ENCODE measurements around the gene IL4R.

Gene IL4R

GRCh38 chr16:27374221-27374803 lies 60.5 kb downstream of the IL4R start:
- H3K4me3 ChIP-seq (ENCODE audit: low read depth, low read length): peak overlapping the region; percentile 36
- TF ChIP-seq, protein P1, sequence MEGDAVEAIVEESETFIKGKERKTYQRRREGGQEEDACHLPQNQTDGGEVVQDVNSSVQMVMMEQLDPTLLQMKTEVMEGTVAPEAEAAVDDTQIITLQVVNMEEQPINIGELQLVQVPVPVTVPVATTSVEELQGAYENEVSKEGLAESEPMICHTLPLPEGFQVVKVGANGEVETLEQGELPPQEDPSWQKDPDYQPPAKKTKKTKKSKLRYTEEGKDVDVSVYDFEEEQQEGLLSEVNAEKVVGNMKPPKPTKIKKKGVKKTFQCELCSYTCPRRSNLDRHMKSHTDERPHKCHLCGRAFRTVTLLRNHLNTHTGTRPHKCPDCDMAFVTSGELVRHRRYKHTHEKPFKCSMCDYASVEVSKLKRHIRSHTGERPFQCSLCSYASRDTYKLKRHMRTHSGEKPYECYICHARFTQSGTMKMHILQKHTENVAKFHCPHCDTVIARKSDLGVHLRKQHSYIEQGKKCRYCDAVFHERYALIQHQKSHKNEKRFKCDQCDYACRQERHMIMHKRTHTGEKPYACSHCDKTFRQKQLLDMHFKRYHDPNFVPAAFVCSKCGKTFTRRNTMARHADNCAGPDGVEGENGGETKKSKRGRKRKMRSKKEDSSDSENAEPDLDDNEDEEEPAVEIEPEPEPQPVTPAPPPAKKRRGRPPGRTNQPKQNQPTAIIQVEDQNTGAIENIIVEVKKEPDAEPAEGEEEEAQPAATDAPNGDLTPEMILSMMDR (IDR thresholded peaks at IDR 0.05; ENCODE audit: borderline replicate concordance, insufficient read depth, low read depth, low read length): no peak

- TF ChIP-seq, protein P1 (IDR thresholded peaks at IDR 0.05; ENCODE audit: borderline replicate concordance, insufficient read depth, low read depth, low read length): peak; percentile 36; the same call in 1 of the 2 replicates
- H3K4me3 ChIP-seq (ENCODE audit: low read depth, low read length): peak overlapping the region; percentile 36
Observed at GRCh38 chr16:27374804-27375425, 61.1 kb downstream of the IL4R start.

- no peak overlapping the region for H3K4me3 ChIP-seq (ENCODE audit: low read depth, low read length)
- TF ChIP-seq, protein P1 (IDR thresholded peaks at IDR 0.05; ENCODE audit: borderline replicate concordance, insufficient read depth, low read depth, low read length): no peak
Observed at GRCh38 chr16:27377666-27378485, 64.1 kb downstream of the IL4R start.

DNA sequence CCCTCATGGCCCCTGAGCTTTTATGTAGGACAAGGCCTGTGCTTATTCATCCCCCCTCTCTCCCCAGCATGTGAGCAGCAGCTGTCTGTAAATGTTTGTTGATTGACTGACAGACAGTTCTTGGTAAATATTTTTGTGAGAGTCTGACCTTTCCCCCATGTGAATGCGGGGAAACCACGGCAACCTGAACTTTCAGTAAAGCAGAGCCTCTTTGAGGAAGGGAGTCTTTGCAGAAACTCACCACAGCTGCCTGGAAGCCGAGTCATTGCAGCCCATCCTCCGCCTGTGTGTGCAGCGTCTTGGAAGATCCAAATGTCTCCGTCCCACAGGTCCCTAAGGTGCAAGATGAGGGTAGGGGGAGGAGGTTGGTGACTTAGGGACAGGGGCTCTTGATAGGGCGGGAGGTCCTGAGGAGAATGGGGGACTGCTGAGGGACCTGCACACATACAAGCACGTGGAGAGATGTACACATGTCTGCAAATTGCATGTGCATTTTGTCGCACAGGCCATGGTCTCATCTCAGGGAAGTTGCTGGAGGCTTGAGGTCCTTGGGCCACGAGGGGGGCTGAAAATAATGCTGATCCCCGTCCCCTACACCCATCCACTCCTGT lies 65.2 kb downstream of the IL4R start:
- TF ChIP-seq, protein P1 (IDR thresholded peaks at IDR 0.05; ENCODE audit: borderline replicate concordance, insufficient read depth, low read depth, low read length): no peak
- no peak overlapping the region for H3K4me3 ChIP-seq (ENCODE audit: low read depth, low read length)

DNA sequence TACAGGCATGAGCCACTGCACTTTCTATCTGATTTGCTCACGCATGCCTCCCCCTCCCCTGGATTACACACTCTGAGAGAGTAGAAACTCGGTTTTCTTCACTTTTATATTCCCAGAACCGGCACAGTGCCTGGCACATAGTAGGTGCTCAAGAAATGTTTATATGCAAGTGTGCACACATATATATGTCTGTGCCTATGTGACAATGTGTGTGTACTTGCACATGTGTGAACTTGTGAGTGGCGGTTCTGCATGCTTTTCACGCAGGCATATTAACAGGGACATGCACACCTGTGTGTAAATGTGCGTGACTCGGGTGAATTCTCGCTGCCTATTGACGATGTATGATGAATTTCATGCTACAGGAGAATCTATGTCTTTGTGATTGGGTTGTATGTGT lies 66.1 kb downstream of the IL4R start:
- TF ChIP-seq, protein P1 (IDR thresholded peaks at IDR 0.05; ENCODE audit: borderline replicate concordance, insufficient read depth, low read depth, low read length): no peak
- no peak overlapping the region for H3K4me3 ChIP-seq (ENCODE audit: low read depth, low read length)

DNA sequence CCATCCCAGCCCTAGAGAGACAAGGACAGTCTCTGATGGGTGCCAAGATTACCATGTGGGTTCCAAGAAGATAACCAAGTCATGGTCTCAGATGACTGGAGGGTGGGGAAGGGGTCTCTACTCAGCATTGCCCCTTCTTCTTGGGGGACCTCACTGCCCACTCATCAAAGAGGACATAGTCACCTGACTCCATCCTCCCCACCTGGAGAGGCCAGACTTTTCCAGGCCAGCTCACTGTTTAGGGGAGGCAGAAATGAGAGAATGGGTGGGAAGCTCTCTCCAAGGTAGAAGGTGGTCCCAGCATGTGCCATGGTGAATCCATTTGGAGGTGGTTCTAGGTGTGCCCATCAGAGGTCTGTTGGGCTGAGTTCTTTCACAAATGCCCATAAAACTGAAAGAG lies 67.5 kb downstream of the IL4R start:
- H3K4me3 ChIP-seq (ENCODE audit: low read depth, low read length): no peak overlapping the region
- TF ChIP-seq, protein P1 (IDR thresholded peaks at IDR 0.05; ENCODE audit: borderline replicate concordance, insufficient read depth, low read depth, low read length): no peak

Data from GM12875 (cell line).